ENCODE results near the gene PYDC2. TPM values are rescaled to one million over a fixed set of nuclear protein-coding genes. Genes with fewer than 3 reads are reported as not detected.

PYDC2 gene
- not detected for total RNA-seq

GRCh38 chr3:191461113-191461595 is at the start of gene PYDC2:
PYDC2 (plus strand) TSS chr3:191461163; CDS start chr3:191461163, 0 bp downstream.
- no peaks in the 10 kb centered on the region for H3K27me3 ChIP-seq
- in situ Hi-C loops (cut with MboI; ENCODE audit: low pct_ligation_motif_present in 1 of 4, low pct_unique_long_range_greater_than_20kb in 1 of 4, low sequenced_read_pairs in 3 of 4): no loop called here
- no peaks in the 10 kb centered on the region for H3K4me1 ChIP-seq
- TF ChIP-seq, protein P1, sequence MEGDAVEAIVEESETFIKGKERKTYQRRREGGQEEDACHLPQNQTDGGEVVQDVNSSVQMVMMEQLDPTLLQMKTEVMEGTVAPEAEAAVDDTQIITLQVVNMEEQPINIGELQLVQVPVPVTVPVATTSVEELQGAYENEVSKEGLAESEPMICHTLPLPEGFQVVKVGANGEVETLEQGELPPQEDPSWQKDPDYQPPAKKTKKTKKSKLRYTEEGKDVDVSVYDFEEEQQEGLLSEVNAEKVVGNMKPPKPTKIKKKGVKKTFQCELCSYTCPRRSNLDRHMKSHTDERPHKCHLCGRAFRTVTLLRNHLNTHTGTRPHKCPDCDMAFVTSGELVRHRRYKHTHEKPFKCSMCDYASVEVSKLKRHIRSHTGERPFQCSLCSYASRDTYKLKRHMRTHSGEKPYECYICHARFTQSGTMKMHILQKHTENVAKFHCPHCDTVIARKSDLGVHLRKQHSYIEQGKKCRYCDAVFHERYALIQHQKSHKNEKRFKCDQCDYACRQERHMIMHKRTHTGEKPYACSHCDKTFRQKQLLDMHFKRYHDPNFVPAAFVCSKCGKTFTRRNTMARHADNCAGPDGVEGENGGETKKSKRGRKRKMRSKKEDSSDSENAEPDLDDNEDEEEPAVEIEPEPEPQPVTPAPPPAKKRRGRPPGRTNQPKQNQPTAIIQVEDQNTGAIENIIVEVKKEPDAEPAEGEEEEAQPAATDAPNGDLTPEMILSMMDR (IDR thresholded peaks at IDR 0.05): no peak
- no peak within 1 kb of the TSS for H3K27ac ChIP-seq
- no peaks in the 10 kb centered on the region for H3K36me3 ChIP-seq
- no peak for DNase-seq
- H3K4me3 ChIP-seq: no peak within 1 kb of the TSS
- intact Hi-C loops (cut with DNase I; ENCODE audit: low total_unique reads): no loop called here
- 0 to 83% methylated on average over 1 to 3 of the region's 3 CpGs for WGBS, 2 donors (ENCODE audit: low coverage in 1 of 2)
- no peaks in the 10 kb centered on the region for H3K9me3 ChIP-seq

GRCh38 chr3:191412759-191413158 is 48.2 kb upstream of the PYDC2 start:
- WGBS, 2 donors (ENCODE audit: low coverage in 1 of 2): 63 to 84% methylated on average over 1 of the region's 1 CpG
- Histone ChIP-seq H3K9me3 (peaks cover 0 to 3% of the 10 kb centered on the region in 2 donors), H3K27ac (no peak overlapping the region), H3K4me3 (no peak overlapping the region), H3K36me3 (no peaks in the 10 kb centered on the region), H3K27me3 (no peaks in the 10 kb centered on the region), H3K4me1 (no peaks in the 10 kb centered on the region)
- no peak for DNase-seq
- in situ Hi-C loops (cut with MboI; ENCODE audit: low pct_ligation_motif_present in 1 of 4, low pct_unique_long_range_greater_than_20kb in 1 of 4, low sequenced_read_pairs in 3 of 4) (loop anchor here (25.0 kb wide), 1 partner anchor 1025 kb away; no protein-coding TSS in a partner anchor), intact Hi-C loops (cut with DNase I; ENCODE audit: low total_unique reads) (no loop called here)
- TF ChIP-seq POLR2A (IDR thresholded peaks at IDR 0.05) (no peak), EP300 (IDR thresholded peaks at IDR 0.05; ENCODE audit: low read depth) (no peak), POLR2AphosphoS5 (IDR thresholded peaks at IDR 0.05) (no peak)
- TF ChIP-seq, protein P1 (IDR thresholded peaks at IDR 0.05): no peak

DNA sequence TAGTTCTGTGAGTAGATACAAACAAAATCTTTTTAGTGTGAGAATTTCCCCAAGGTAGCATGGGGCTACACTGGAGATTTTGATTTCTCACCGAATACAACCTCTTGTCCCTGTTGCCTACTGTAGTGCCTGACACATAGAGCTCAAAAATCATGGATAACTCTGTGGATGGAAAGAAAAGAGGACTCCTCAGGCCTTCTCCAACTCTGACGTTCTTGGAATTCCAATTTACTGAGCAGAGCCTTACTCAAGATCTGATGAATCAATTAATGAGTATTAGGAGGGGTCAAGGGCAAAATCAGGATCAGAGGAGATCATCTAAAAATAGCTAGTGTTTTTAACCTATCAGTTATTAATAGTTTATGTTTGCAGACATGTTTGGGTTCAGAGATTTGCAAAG is 46.7 kb upstream of the PYDC2 start:
- 25 to 35% methylated on average over 2 of the region's 2 CpGs for WGBS, 2 donors (ENCODE audit: low coverage in 1 of 2)
- TF ChIP-seq, protein P1 (IDR thresholded peaks at IDR 0.05): no peak
- TF ChIP-seq POLR2A (IDR thresholded peaks at IDR 0.05) (no peak), EP300 (IDR thresholded peaks at IDR 0.05; ENCODE audit: low read depth) (no peak), POLR2AphosphoS5 (IDR thresholded peaks at IDR 0.05) (no peak)
- H3K9me3 ChIP-seq: peaks cover 0 to 3% of the 10 kb centered on the region in 2 donors
- no peaks in the 10 kb centered on the region for H3K36me3 ChIP-seq
- intact Hi-C loops (cut with DNase I; ENCODE audit: low total_unique reads): no loop called here
- no peak for DNase-seq
- no peak overlapping the region for H3K27ac ChIP-seq
- H3K4me1 ChIP-seq: no peaks in the 10 kb centered on the region
- no peak overlapping the region for H3K4me3 ChIP-seq
- in situ Hi-C loops (cut with MboI; ENCODE audit: low pct_ligation_motif_present in 1 of 4, low pct_unique_long_range_greater_than_20kb in 1 of 4, low sequenced_read_pairs in 3 of 4): loop anchor here (25.0 kb wide), 1 partner anchor 1023 kb away; no protein-coding TSS in a partner anchor
- H3K27me3 ChIP-seq: no peaks in the 10 kb centered on the region

- no peak for TF ChIP-seq EP300 (IDR thresholded peaks at IDR 0.05; ENCODE audit: low read depth)
- TF ChIP-seq, protein P1 (IDR thresholded peaks at IDR 0.05): no peak
- no peak for TF ChIP-seq POLR2A (IDR thresholded peaks at IDR 0.05)
- no peak for TF ChIP-seq POLR2AphosphoS5 (IDR thresholded peaks at IDR 0.05)
- DNase-seq: no peak
- in situ Hi-C loops (cut with MboI; ENCODE audit: low pct_ligation_motif_present in 1 of 4, low pct_unique_long_range_greater_than_20kb in 1 of 4, low sequenced_read_pairs in 3 of 4) (loop anchor here (25.0 kb wide), 1 partner anchor 1023 kb away; no protein-coding TSS in a partner anchor), intact Hi-C loops (cut with DNase I; ENCODE audit: low total_unique reads) (no loop called here)
- no peak overlapping the region for H3K27ac ChIP-seq
- peaks cover 0 to 1% of the 10 kb centered on the region in 2 donors for H3K9me3 ChIP-seq
- H3K4me1 ChIP-seq: no peaks in the 10 kb centered on the region
- 88 to 100% methylated on average over 1 of the region's 1 CpG for WGBS, 2 donors (ENCODE audit: low coverage in 1 of 2)
- no peak overlapping the region for H3K4me3 ChIP-seq
- no peaks in the 10 kb centered on the region for H3K36me3 ChIP-seq
- no peaks in the 10 kb centered on the region for H3K27me3 ChIP-seq
These were observed 46.2 kb upstream of the PYDC2 start for GRCh38 chr3:191414732-191415131.

Data from transverse colon (tissue), 4 donors.